Large intestine (tissue), 3 donors: Measurements from ENCODE around the gene SOX1. TPM values are rescaled to one million over a fixed set of nuclear protein-coding genes. Genes with fewer than 3 reads are reported as not detected.

Source experiments
- DNase-seq, 2 donors: peaks; one replicate each; pipeline versions ENCODE4 v3.0.0 to v3.0.0-alpha.2; 2013
- H3K27ac ChIP-seq: one replicate; pipeline ENCODE4 v1.5.1; 2013; ENCODE audit warnings: low read length
- H3K27me3 ChIP-seq: 2 replicates; pipeline ENCODE4 v1.6.1; 2013; ENCODE audit warnings: low read length; ENCODE audit not compliant: control insufficient read depth, insufficient read depth
- H3K36me3 ChIP-seq: 2 replicates; pipeline ENCODE4 v1.6.1; 2013; ENCODE audit warnings: low read length; ENCODE audit not compliant: control insufficient read depth, insufficient read depth
- H3K4me1 ChIP-seq: one replicate; pipeline ENCODE4 v1.6.1; 2013; ENCODE audit warnings: low read length; ENCODE audit not compliant: control insufficient read depth, insufficient read depth
- H3K4me3 ChIP-seq: one replicate; pipeline ENCODE4 v1.5.1; 2013; ENCODE audit warnings: low read length
- H3K9me3 ChIP-seq: one replicate; pipeline ENCODE4 v1.6.1; 2013; ENCODE audit warnings: mild to moderate bottlenecking, low read depth, low read length, moderate library complexity; ENCODE audit not compliant: control insufficient read depth
- WGBS: methylation state at CpG from one replicate; pipeline ENCODE4 v1.1.5; 2013; ENCODE audit warnings: low lambda C conversion rate; ENCODE audit not compliant: insufficient coverage; 5-methylcytosine and 5-hydroxymethylcytosine counted together
- polyA plus RNA-seq: library from polyadenylated mRNA; unstranded; fragments of 120-200 nt; gene quantifications from one replicate; pipeline ENCODE4 v1.2.1, GENCODE V29; 2013

SOX1 gene
- polyA plus RNA-seq, 1 donor: 0.06 TPM

GRCh38 chr13:112058519-112058873 is 8.5 kb upstream of the SOX1 start:
- WGBS: no CpG with 5 or more reads among the region's 11 CpGs
- H3K4me3 ChIP-seq: no peak overlapping the region
- no peaks in the 10 kb centered on the region for H3K4me1 ChIP-seq

GRCh38 chr13:112058941-112059340 is 8.0 kb upstream of the SOX1 start:
- Histone ChIP-seq H3K27me3 (peaks cover 98% of the 10 kb centered on the region), H3K9me3 (peaks cover 18% of the 10 kb centered on the region), H3K4me3 (no peak overlapping the region), H3K4me1 (no peaks in the 10 kb centered on the region), H3K27ac (no peak overlapping the region), H3K36me3 (no peaks in the 10 kb centered on the region)
- WGBS: 0% methylated on average over 1 of the region's 5 CpGs
- DNase-seq: no peak

More at GRCh38 chr13:112058519-112058873, 8.5 kb upstream of the SOX1 start:
- Histone ChIP-seq H3K27me3 (peaks cover 98% of the 10 kb centered on the region), H3K27ac (no peak overlapping the region), H3K9me3 (peaks cover 18% of the 10 kb centered on the region), H3K36me3 (no peaks in the 10 kb centered on the region)
- no peak for DNase-seq

- Histone ChIP-seq H3K27me3 (peaks cover 98% of the 10 kb centered on the region), H3K9me3 (peaks cover 18% of the 10 kb centered on the region), H3K27ac (no peak overlapping the region), H3K36me3 (no peaks in the 10 kb centered on the region), H3K4me1 (no peaks in the 10 kb centered on the region), H3K4me3 (no peak overlapping the region)
- no peak for DNase-seq
- WGBS: no CpG with 5 or more reads among the region's 15 CpGs
Measured at GRCh38 chr13:112059457-112060281, 7.3 kb upstream of the SOX1 start.

- no peak for DNase-seq
- H3K4me1 ChIP-seq: no peaks in the 10 kb centered on the region
- WGBS: 13% methylated on average over 9 of the region's 14 CpGs
- no peak overlapping the region for H3K27ac ChIP-seq
- peaks cover 18% of the 10 kb centered on the region for H3K9me3 ChIP-seq
- H3K4me3 ChIP-seq: no peak overlapping the region
- H3K36me3 ChIP-seq: no peaks in the 10 kb centered on the region
- H3K27me3 ChIP-seq: peaks cover 97% of the 10 kb centered on the region
Measured at GRCh38 chr13:112060282-112060830, 6.6 kb upstream of the SOX1 start.

GRCh38 chr13:112060899-112061366 is 6.0 kb upstream of the SOX1 start:
- Histone ChIP-seq H3K27ac (no peak overlapping the region), H3K4me3 (no peak overlapping the region), H3K9me3 (peaks cover 18% of the 10 kb centered on the region), H3K36me3 (no peaks in the 10 kb centered on the region), H3K27me3 (peaks cover 97% of the 10 kb centered on the region), H3K4me1 (no peaks in the 10 kb centered on the region)
- 0% methylated on average over 1 of the region's 29 CpGs for WGBS
- no peak for DNase-seq

- peaks cover 96% of the 10 kb centered on the region for H3K27me3 ChIP-seq
- no peak for DNase-seq
- H3K36me3 ChIP-seq: no peaks in the 10 kb centered on the region
- peaks cover 18% of the 10 kb centered on the region for H3K9me3 ChIP-seq
- H3K4me3 ChIP-seq: no peak overlapping the region
- 0% methylated on average over 2 of the region's 52 CpGs for WGBS
- no peaks in the 10 kb centered on the region for H3K4me1 ChIP-seq
- H3K27ac ChIP-seq: no peak overlapping the region
Measured at GRCh38 chr13:112061367-112062061, 5.4 kb upstream of the SOX1 start.

- Histone ChIP-seq H3K4me3 (no peak overlapping the region), H3K36me3 (no peaks in the 10 kb centered on the region), H3K27me3 (peaks cover 92% of the 10 kb centered on the region), H3K4me1 (no peaks in the 10 kb centered on the region), H3K9me3 (peaks cover 16% of the 10 kb centered on the region), H3K27ac (no peak overlapping the region)
- WGBS: 20% methylated on average over 1 of the region's 25 CpGs
- DNase-seq: no peak
Measured at GRCh38 chr13:112062072-112062567, 4.8 kb upstream of the SOX1 start.

- Histone ChIP-seq H3K4me3 (no peak overlapping the region), H3K36me3 (no peaks in the 10 kb centered on the region), H3K27me3 (peaks cover 92% of the 10 kb centered on the region), H3K27ac (no peak overlapping the region), H3K9me3 (peaks cover 13% of the 10 kb centered on the region), H3K4me1 (no peaks in the 10 kb centered on the region)
- 2% methylated on average over 7 of the region's 78 CpGs for WGBS
- no peak for DNase-seq
Measured at GRCh38 chr13:112062571-112063570, 4.1 kb upstream of the SOX1 start.

GRCh38 chr13:112063807-112064206 is 3.1 kb upstream of the SOX1 start:
- no peak for DNase-seq
- Histone ChIP-seq H3K27ac (no peak overlapping the region), H3K4me3 (no peak overlapping the region), H3K27me3 (peaks cover 84% of the 10 kb centered on the region), H3K4me1 (no peaks in the 10 kb centered on the region), H3K36me3 (no peaks in the 10 kb centered on the region), H3K9me3 (peaks cover 9% of the 10 kb centered on the region)
- no CpG with 5 or more reads among the region's 2 CpGs for WGBS
